Endothelial cell of umbilical vein (primary cell): ENCODE measurements around the gene SEMA6A. TPM values are rescaled to one million over a fixed set of nuclear protein-coding genes. Genes with fewer than 3 reads are reported as not detected.

ENCODE experiments used
- BruUV-seq: library from RNA; stranded (reverse); fragments of 400-500 nt; replicated peaks from 2 replicates; lab custom pipeline; 2021; lab: Mats Ljungman, UMichigan
- CTCF ChIA-PET: fragments of 300-600, 350-600 bp; sonication (Branson Sonifier 250); formaldehyde crosslinking; loops from one replicate; lab custom pipeline; 2021; ENCODE audit warnings: antibody characterized with exemption, inconsistent platforms; lab: Charles Lee
- POLR2A ChIA-PET: fragments of 300-600, 350-600 bp; sonication (Branson Sonifier 250); formaldehyde crosslinking; loops from one replicate; lab custom pipeline; 2021; ENCODE audit warnings: antibody characterized with exemption, inconsistent platforms; lab: Charles Lee
- DNase-seq: peaks from one replicate; pipeline ENCODE4 v3.0.0-alpha.2; 2011; ENCODE audit warnings: low read depth, low spot score
- FAIRE-seq: peaks from 2 replicates; lab custom pipeline; 2011; peaks lifted over from hg19 to GRCh38; lab: Jason Lieb, UNC
- H2AFZ ChIP-seq: 2 replicates; pipeline ENCODE4 v1.6.0; 2012; ENCODE audit warnings: low read depth, low read length, control low read depth, inconsistent platforms
- H3K27ac ChIP-seq: 2 replicates; pipeline ENCODE4 v1.5.1; 2011; ENCODE audit warnings: low read depth, mild to moderate bottlenecking, control low read depth, low read length, moderate library complexity; ENCODE audit not compliant: insufficient read depth
- H3K27me3 ChIP-seq, 2 experiments: 2 replicates each; pipeline versions ENCODE4 v1.6.0 to v1.6.1; 2011; ENCODE audit warnings: low read length in 2 of 2, mixed read lengths in 1 of 2; ENCODE audit not compliant: control insufficient read depth in 2 of 2, insufficient read depth in 2 of 2
- H3K36me3 ChIP-seq, 2 experiments: 2 replicates in 1 of 2; 3 replicates in 1 of 2; pipeline ENCODE4 v1.5.1; 2011; ENCODE audit warnings: low read length in 2 of 2, mild to moderate bottlenecking in 1 of 2, moderate library complexity in 1 of 2; ENCODE audit not compliant: control insufficient read depth in 2 of 2, insufficient read depth in 2 of 2; ENCODE audit errors: extremely low read depth in 1 of 2
- H3K4me1 ChIP-seq: 3 replicates; pipeline ENCODE4 v1.5.1; 2011; ENCODE audit warnings: mild to moderate bottlenecking, low read length; ENCODE audit not compliant: control insufficient read depth, insufficient read depth; ENCODE audit errors: extremely low read depth
- H3K4me2 ChIP-seq: 2 replicates; pipeline ENCODE4 v1.6.1; 2011; ENCODE audit warnings: low read length, control low read depth, mixed read lengths; ENCODE audit not compliant: insufficient read depth
- H3K4me3 ChIP-seq, 3 experiments: fragments of 200-600 bp in 1 of 3; sonication (generic), shearing (Covaris generic) in 1 of 3; replicated peaks in 1 of 3; 2 replicates each; pipeline ENCODE4 v1.5.1; 2011 to 2016; ENCODE audit warnings: control low read depth in 3 of 3, low read length in 3 of 3, mild to moderate bottlenecking in 2 of 3, inconsistent platforms in 1 of 3, low read depth in 1 of 3, moderate library complexity in 1 of 3; ENCODE audit not compliant: insufficient read depth in 1 of 3
- H3K79me2 ChIP-seq: 2 replicates; pipeline ENCODE4 v1.6.0; 2012; ENCODE audit warnings: low read length, inconsistent platforms; ENCODE audit not compliant: control insufficient read depth, insufficient read depth
- H3K9ac ChIP-seq: replicated peaks from 2 replicates; pipeline ENCODE3; 2011; ENCODE audit warnings: low read length, control low read depth; ENCODE audit not compliant: insufficient read depth; ENCODE audit errors: extremely low read depth
- H3K9me1 ChIP-seq: replicated peaks from 3 replicates; pipeline ENCODE4 v1.6.0; 2011; ENCODE audit warnings: mild to moderate bottlenecking, low read length; ENCODE audit not compliant: control insufficient read depth, insufficient read depth; ENCODE audit errors: extremely low read depth
- H3K9me3 ChIP-seq: replicated peaks from 2 replicates; pipeline ENCODE4 v1.5.1; 2012; ENCODE audit warnings: low read length, inconsistent platforms; ENCODE audit not compliant: control insufficient read depth, insufficient read depth
- H4K20me1 ChIP-seq: replicated peaks from 2 replicates; pipeline ENCODE3; 2011; ENCODE audit warnings: mild to moderate bottlenecking, low read length; ENCODE audit not compliant: control insufficient read depth, insufficient read depth; ENCODE audit errors: extremely low read depth
- FOS ChIP-seq: IDR thresholded peaks from 2 replicates; pipeline ENCODE4 v1.6.1; 2011; ENCODE audit warnings: mild to moderate bottlenecking, low read length, moderate library complexity, borderline replicate concordance; ENCODE audit not compliant: insufficient read depth
- GATA2 ChIP-seq: IDR thresholded peaks from 2 replicates; pipeline ENCODE4 v1.7.0; 2011; ENCODE audit warnings: low read depth, mild to moderate bottlenecking, moderate library complexity, mixed read lengths, low read length; ENCODE audit not compliant: insufficient read length, insufficient read depth
- JUN ChIP-seq: IDR thresholded peaks from 2 replicates; pipeline ENCODE4 v1.6.1; 2011; ENCODE audit warnings: borderline replicate concordance, low read depth; ENCODE audit not compliant: insufficient read length, insufficient read depth
- MYC ChIP-seq: IDR thresholded peaks from one replicate; pipeline ENCODE4 v1.6.1; 2011; ENCODE audit warnings: mild to moderate bottlenecking, low read depth, low read length
- POLR2A ChIP-seq: IDR thresholded peaks from 2 replicates; pipeline ENCODE4 v1.6.1; 2012; ENCODE audit warnings: low read depth, mild to moderate bottlenecking, control low read depth, low read length
- POLR2AphosphoS5 ChIP-seq: IDR thresholded peaks from 2 replicates; pipeline ENCODE4 v1.6.1; 2012; ENCODE audit warnings: low read depth, mild to moderate bottlenecking, control low read depth, low read length, moderate library complexity; ENCODE audit not compliant: insufficient read depth
- dilution Hi-C: fragments of 300-500 bp; cut with MboI; formaldehyde crosslinking; loops from one replicate; pipeline ENCODE4 v1.15.0; 2019; ENCODE audit warnings: low sequenced_read_pairs; ENCODE audit not compliant: extremely low pct_ligation_motif_present
- intact Hi-C: fragments of 100-400 bp; cut with micrococcal nuclease; formaldehyde crosslinking; loops from one replicate; pipeline ENCODE4 v1.10.0; 2022
- polyA plus RNA-seq, 4 experiments: library from polyadenylated mRNA; depleted of rRNA in 3 of 4; stranded (reverse) in 3 of 4; unstranded in 1 of 4; fragments of >200 nt; gene quantifications; 2 replicates each; pipeline versions ENCODE4 v1.2.1 to v1.2.3, GENCODE V29; 2011 to 2012; ENCODE audit warnings: missing spikeins in 1 of 4
- total RNA-seq: library from RNA; stranded (reverse); gene quantifications from 2 replicates; pipeline ENCODE4 v1.2.3, GENCODE V29; 2021
- TF ChIP-seq, protein P1 (sequence below), 2 donors: IDR thresholded peaks; 1 replicate in 1 of 2; 2 replicates in 1 of 2; pipeline ENCODE4 v1.5.1; 2011; ENCODE audit warnings: low read length in 2 of 2, mild to moderate bottlenecking in 2 of 2, moderate library complexity in 2 of 2, control low read depth in 1 of 2, inconsistent platforms in 1 of 2, low read depth in 1 of 2; ENCODE audit not compliant: insufficient read depth in 1 of 2; ENCODE audit errors: extremely low read depth in 1 of 2
- TF ChIP-seq, protein P2 (sequence below): IDR thresholded peaks from 2 replicates; pipeline ENCODE4 v1.6.1; 2011; ENCODE audit not compliant: insufficient read depth, insufficient read length

Gene SEMA6A
- total and polyA plus RNA-seq, 2 donors (not counting 3 experiments of a cell fraction or from before 2014, with no cell fraction given), result 0.43 to 1.5 TPM

GRCh38 chr5:116542619-116543018, 32.0 kb downstream of the SEMA6A start:
- Histone ChIP-seq H3K27ac (no peak overlapping the region), H3K9me1 (no peaks in the 10 kb centered on the region), H2AFZ (no peak overlapping the region), H3K27me3 (no peaks in the 10 kb centered on the region), H3K4me2 (no peak overlapping the region), H3K4me1 (no peaks in the 10 kb centered on the region), H3K9ac (no peak overlapping the region), H3K9me3 (no peaks in the 10 kb centered on the region), H3K79me2 (no peaks in the 10 kb centered on the region), H3K36me3 (no peaks in the 10 kb centered on the region), H4K20me1 (no peaks in the 10 kb centered on the region), H3K4me3 (no peak overlapping the region)
- no peak for DNase-seq
- ChIA-PET POLR2A (no interaction called here), CTCF (interaction anchor here (1.3 kb wide), 1 partner anchor 12 kb away, joined by 3 read pairs; no protein-coding TSS in a partner anchor)
- TF ChIP-seq, protein P1, sequence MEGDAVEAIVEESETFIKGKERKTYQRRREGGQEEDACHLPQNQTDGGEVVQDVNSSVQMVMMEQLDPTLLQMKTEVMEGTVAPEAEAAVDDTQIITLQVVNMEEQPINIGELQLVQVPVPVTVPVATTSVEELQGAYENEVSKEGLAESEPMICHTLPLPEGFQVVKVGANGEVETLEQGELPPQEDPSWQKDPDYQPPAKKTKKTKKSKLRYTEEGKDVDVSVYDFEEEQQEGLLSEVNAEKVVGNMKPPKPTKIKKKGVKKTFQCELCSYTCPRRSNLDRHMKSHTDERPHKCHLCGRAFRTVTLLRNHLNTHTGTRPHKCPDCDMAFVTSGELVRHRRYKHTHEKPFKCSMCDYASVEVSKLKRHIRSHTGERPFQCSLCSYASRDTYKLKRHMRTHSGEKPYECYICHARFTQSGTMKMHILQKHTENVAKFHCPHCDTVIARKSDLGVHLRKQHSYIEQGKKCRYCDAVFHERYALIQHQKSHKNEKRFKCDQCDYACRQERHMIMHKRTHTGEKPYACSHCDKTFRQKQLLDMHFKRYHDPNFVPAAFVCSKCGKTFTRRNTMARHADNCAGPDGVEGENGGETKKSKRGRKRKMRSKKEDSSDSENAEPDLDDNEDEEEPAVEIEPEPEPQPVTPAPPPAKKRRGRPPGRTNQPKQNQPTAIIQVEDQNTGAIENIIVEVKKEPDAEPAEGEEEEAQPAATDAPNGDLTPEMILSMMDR (IDR thresholded peaks at IDR 0.05; ENCODE audit: extremely low read depth in 1 of 2, insufficient read depth in 1 of 2, low read depth in 1 of 2, low read length in 2 of 2), result no peak
- no peak for TF ChIP-seq POLR2A
- TF ChIP-seq, protein P2, sequence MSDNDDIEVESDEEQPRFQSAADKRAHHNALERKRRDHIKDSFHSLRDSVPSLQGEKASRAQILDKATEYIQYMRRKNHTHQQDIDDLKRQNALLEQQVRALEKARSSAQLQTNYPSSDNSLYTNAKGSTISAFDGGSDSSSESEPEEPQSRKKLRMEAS, result no peak
- no peak for TF ChIP-seq MYC
- TF ChIP-seq FOS, result no peak
- no peak for TF ChIP-seq GATA2
- no peak for TF ChIP-seq JUN
- TF ChIP-seq POLR2AphosphoS5, result no peak
- BruUV-seq, result no TSS peak
- FAIRE-seq, result no peak
- dilution Hi-C loops, result no loop called here
- intact Hi-C loops, result no loop called here
